ENCODE measurements around the gene ABLIM2. TPM values are rescaled to one million over a fixed set of nuclear protein-coding genes. Genes with fewer than 3 reads are reported as not detected.

ABLIM2 gene
- total RNA-seq, 4 donors from 2014 or later: 10.6 to 31.7 (median 20.3) TPM

GRCh38 chr4:8195431-8195830, 36.8 kb upstream of the ABLIM2 start:
- 70 to 82% methylated on average over 7 of the region's 7 CpGs for WGBS, 2 donors
- TF ChIP-seq CTCF (IDR thresholded peaks at IDR 0.05): no peak
- TF ChIP-seq POLR2A (IDR thresholded peaks at IDR 0.05): no peak
- DNase-seq (ENCODE audit: low spot score in 2 of 2): no peak
- H3K4me3 ChIP-seq (ENCODE audit: low read depth, poor library complexity, severe bottlenecking): no peak overlapping the region
- intact Hi-C loops (cut with DNase I; ENCODE audit: low total_unique reads): no loop called here

- H3K4me3 ChIP-seq (ENCODE audit: low read depth, poor library complexity, severe bottlenecking): no peak overlapping the region
- TF ChIP-seq POLR2A (IDR thresholded peaks at IDR 0.05) (no peak), CTCF (IDR thresholded peaks at IDR 0.05) (no peak)
- no peak for DNase-seq (ENCODE audit: low spot score in 2 of 2)
- WGBS, 2 donors: 67 to 68% methylated on average over 19 of the region's 19 CpGs
- intact Hi-C loops (cut with DNase I; ENCODE audit: low total_unique reads): no loop called here
Observed at GRCh38 chr4:8194306-8195242, 36.0 kb upstream of the ABLIM2 start.

GRCh38 chr4:8192748-8193738, 34.4 kb upstream of the ABLIM2 start:
- DNase-seq (ENCODE audit: low spot score in 2 of 2): peak in 1 of 2 donors; percentile 75
- WGBS, 2 donors: 48 to 50% methylated on average over 18 of the region's 18 CpGs
- TF ChIP-seq CTCF (IDR thresholded peaks at IDR 0.05) (no peak), POLR2A (IDR thresholded peaks at IDR 0.05) (no peak)
- no peak overlapping the region for H3K4me3 ChIP-seq (ENCODE audit: low read depth, poor library complexity, severe bottlenecking)
- intact Hi-C loops (cut with DNase I; ENCODE audit: low total_unique reads): no loop called here

GRCh38 chr4:8191136-8191747, 32.6 kb upstream of the ABLIM2 start:
- peak in 1 of 2 donors; percentile 70 for DNase-seq (ENCODE audit: low spot score in 2 of 2)
- no peak overlapping the region for H3K4me3 ChIP-seq (ENCODE audit: low read depth, poor library complexity, severe bottlenecking)
- intact Hi-C loops (cut with DNase I; ENCODE audit: low total_unique reads): no loop called here
- WGBS, 2 donors: 46 to 48% methylated on average over 14 to 23 of the region's 23 CpGs
- TF ChIP-seq POLR2A (IDR thresholded peaks at IDR 0.05): no peak
- no peak for TF ChIP-seq CTCF (IDR thresholded peaks at IDR 0.05)

All from lower leg skin (tissue), 4 donors.